Effector CD8-positive, alpha-beta T cell (primary cell): ENCODE results near the gene C3orf70.

ENCODE experiments used
- DNase-seq: peaks from one replicate; lab custom pipeline; 2025; lab: John Stamatoyannopoulos, UW
- total RNA-seq, 4 experiments: gene quantifications; one replicate each; lab custom pipeline; 2026; lab: John Stamatoyannopoulos, UW

C3orf70 gene, protein sequence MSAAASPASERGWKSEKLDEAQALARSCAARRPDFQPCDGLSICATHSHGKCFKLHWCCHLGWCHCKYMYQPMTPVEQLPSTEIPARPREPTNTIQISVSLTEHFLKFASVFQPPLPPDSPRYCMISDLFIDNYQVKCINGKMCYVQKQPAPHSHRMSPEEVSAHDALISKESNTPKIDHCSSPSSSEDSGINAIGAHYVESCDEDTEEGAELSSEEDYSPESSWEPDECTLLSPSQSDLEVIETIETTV
- 0 to 0.91 (median 0.04) reads per million in 4 experiments for total RNA-seq

DNA sequence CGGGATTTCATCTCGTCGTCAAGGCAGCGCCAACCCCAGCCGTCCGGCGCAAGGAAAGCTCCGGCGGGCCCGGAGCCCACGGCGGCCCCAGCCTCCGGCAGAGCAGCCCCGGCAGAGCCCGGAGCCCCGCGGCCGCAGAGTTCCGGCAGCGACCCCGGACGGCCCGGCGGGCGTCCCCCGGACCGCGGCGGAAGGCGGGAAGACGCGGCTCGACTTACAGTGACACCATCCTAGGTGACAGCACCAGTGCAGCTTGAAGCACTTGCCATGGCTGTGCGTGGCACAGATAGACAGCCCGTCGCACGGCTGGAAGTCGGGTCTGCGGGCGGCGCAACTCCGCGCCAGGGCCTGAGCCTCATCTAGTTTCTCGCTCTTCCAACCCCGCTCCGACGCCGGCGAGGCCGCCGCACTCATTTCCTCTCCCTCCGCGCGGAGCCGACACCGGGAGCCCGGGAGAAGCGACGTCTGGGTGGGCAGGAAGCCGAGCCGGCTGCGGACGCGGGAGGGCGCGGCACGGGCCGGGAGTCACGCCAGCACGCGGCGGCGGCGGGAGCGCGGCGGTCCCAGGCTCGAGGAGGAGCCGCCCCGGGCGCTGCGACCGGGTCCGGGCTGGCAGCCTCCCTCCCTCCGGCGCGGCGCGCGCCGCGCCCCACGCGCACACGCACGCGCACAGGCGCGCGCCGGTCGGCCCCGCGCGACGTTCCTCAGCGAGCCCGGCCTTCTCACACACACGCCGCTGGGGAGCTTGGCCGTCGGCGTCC lies at the start of gene C3orf70:
Gene C3orf70, minus strand, starts transcription at position 651 of the 761 bp plus-strand sequence. Its CDS starts 237 bp downstream, at position 414.
- DNase-seq = no peak

DNA sequence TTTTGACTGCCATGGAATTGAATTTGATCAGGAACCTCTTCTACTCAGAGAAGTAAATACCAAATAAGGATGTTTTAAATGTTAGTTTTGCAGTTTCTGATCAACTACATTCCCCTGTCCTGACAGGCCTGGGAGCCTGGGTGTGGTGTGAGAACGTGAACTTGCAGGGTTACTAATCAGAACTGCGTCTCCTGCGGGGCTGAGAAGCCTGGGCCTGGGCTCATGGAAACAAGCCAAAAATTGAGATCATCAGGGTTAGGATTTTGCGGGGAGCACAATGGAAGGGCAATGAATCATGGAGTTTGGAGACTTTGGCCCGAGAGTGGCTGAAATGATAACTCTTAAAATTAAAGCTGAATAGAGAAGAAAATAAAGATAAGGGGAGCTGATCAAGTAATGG lies 47.8 kb upstream of the C3orf70 start:
- no peak for DNase-seq

DNA sequence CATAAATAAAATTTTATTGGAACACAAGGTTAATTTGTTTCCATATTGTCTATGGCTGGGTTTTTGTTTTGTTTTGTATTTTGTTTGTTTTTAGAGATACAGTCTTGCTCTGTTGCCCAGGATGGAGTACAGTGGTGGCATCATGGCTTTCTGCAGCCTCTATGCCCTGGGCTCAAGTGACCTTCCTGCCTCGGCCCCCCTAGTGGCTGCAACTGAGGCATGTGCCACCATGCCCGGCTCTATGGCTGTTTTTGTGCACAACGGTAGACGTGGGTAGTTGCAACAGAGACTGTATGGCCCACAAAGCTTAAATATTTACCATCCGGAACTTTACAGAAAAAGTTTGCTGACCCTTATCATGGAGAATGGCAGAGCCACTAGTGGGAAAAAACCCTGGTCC lies 46.8 kb upstream of the C3orf70 start:
- DNase-seq = no peak

DNA sequence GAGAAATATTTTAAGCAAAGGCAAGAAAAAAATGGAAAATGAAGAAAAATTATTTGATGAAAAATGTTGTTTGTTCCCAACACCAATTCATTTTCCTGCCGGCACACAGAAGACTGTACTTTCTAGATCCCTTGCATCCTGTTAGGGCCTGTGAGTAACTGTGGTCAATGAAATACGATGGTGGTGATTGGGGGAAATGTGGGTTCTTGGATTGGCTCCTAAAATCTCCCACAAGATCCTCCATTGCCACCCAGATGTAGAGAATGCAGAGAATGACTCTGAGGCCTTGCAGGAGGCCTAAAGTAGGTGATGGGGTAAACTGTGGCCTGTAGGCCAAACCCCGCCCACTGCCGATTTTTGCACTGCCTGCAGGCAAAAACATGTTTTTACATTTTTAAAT lies 46.3 kb upstream of the C3orf70 start:
- DNase-seq = no peak

DNA sequence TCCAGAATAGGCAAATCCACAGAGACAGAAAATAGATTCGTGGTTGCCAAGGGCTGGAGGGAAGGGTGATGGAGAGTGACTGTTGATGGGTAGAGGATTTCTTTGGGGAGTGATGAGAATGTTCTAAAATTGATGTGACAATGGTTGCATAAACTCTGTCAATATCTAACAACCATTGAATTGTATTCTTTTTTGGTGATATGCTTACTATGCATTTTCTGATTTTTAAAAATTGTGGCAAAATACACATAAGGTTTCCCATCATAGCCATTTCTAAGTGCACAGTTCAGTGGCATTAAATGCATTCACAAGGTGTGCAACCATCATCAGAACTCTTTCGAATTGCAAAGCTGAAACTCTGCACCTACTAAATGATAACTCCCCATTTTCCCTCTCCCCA lies 44.2 kb upstream of the C3orf70 start:
- DNase-seq = no peak

DNA sequence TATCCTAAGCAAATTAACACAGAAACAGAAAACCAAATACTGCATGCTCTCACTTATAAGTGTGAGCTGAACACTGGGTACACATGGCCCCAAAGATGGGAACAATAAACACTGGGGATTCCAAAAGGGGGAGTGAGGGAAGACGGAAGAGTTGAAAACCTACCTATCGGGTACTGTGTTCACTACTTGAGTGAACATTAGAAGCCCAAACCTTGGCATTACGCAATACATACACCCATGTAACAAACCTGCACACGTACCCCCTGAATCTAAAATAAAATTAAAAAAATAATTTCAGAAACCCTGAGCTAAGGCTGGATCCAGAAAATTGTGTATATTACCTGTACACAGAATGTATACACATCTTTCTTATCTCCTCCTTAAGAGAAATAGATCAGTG lies 42.8 kb upstream of the C3orf70 start:
- no peak for DNase-seq

DNA sequence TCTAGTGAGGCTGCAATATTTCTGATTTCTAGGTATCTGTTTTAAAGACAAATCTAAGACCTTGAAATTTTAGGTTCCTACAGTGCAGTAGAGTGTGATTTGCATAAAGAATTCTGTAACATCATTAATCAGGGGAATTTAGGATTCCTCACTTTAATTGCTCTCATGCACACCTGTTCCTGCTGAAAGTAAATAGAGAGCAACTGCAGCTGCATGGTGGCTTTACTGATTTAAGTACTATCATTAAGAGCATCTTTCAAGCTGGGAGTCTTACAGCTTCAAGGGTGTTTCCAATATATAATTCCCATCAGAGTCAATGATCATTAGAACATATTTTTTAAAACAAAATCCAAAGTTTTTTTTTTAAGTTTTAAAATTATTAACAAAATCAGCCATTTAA lies 36.0 kb upstream of the C3orf70 start:
- no peak for DNase-seq

DNA sequence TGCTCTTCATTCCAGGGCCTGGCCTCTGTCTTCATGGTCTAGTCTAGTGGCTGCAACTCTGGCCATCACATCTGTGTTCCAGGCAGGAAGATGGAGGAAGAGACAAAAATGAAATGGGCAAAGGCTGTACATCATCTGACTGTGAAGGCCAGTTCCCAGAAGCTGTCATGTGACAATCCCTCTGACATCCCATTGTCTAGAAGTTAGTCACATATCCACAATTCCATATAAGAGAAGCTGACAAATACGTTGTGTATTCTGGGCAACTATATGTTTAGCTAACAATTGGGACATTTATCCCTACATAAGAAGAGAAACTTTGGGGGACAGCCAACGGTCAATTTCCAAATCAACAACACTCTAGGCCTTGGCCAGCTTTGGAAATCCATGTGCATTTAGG lies 34.5 kb upstream of the C3orf70 start:
- DNase-seq = no peak

DNA sequence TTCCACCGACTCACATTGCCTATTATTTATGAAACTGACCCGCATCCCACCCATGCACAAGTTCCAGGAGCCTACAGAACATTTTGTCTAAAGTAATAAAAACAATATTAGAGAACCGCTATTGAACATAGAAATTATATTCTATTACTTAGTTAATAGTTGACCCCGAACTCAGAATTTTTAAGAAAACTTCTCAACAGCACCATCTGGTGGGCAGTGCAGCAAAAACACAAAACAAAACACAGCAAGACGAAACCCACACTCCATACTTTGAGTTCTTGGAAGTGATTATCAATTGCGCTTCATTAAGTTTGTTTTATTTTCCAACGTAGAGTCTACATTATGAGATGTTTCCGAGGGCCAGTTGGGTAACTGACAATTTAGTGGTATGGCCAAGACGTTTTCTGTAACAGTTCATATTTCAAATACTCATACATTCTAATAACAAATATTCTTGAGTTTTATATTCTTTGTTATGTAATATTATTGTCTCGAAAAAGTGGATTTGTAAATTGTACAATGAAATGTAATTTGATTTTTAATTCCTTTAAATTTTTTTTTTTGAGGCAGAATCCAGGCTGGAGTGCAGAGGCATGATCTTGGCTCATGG lies 24.0 kb upstream of the C3orf70 start:
- DNase-seq = no peak

DNA sequence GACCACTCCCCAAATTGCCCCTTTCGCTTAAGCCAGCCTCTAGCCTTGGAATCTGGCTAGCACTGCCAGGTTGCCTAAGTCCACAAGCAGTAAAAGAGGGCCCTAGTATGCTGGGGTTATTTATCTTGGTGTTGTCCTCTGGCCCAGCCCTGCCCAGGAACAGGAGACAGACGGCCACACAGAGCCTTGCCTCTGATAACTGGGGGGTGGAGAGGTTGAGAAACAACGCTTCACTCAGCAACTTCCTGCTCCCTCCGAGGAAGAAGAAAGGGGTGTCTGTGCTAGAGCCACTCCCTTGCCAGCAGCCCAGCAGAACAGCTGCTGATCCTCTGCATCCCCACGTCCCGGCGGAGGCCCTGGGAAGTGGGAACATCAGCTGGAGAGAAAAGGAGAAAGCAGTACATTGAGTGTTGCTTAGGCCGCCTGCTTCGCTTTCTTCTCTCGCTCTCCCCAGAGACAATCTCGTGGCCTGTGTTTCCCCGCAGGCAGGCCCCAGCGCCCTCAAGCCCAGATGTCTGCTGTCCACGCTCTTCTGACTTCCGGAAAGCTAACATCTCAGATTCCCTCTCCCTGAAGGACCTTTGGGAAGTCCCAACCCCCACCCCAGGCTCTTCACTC lies 22.6 kb upstream of the C3orf70 start:
- DNase-seq = no peak

DNA sequence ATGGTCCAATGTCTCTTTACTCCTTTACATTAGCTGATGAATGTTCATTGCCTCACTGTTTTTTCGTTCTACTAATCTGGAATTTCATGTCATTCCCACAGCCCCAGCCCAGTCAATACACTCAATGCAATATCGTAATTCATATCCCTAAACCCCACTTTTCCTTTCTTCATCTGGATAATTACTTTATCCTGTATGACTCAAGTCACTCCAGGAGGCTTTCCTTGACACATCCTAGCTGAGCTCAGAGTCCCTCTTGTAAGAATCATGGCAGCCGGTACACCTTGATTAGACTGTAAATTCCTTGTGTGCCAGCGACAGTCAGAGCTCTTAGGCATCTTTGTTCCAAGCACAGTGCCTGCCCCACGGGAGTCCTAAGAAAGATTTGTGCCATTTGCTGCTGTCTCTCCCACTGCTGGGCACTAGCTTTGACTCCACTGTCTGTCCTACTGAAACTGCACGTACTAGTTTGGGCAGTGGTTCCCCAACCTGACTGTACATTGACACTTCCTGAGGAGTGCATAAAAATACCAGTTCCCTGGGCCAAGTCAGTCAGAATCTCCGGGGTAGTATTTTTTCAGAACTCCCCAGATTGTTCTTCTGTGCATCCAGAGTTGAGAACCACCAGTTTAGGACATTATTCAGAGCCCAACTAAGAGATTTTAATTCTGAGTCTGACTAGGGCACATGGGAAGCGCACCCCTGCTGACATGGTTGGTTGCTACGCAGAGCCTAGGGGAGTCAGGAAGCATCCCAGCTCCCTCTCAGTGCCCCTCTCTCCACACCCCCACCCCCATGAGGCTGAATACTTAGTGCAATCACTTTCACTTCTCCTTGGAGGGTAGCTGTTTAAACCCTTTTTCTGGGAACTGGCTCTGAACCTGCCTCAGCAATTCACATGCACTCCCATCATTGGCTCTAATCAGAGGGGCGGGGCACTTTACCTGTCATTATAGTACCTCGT lies 19.5 kb upstream of the C3orf70 start:
- no peak for DNase-seq

DNA sequence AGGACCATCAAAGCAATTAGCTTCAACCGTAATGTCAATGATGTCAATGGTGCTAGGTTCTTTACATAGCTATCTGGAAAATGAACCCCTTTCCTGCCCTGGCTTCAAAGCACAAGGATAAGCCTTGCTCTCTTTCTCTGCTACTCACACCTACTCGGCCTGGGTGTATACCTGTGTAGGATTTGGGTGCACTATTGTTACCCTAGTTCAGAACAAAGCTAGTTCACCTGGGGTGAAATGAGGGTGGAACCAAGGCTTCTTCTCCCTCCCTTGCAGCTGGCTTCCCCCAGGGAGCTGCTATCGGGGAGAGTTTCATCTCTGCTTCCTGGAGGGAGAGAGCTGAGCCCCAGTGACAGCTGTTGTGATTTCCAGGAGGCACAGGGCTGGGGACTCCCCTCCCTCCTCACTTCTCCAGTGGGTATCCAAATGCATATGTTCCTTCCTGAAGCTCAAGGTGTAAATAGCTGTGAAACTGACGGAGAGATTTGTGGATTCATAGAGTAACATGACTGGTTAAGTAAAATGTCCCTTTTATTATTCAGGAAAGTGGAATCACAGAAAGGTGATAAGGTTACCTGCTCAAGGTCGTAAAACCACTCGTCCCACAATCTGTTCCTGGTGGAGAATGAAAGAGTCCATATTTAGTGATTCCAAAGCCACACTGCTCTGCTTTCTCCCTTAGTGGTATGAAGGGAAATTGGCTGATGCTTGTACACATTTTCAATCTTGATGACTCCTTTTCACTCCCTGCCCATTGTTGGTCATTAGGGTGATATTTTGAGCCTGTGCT lies 11.8 kb upstream of the C3orf70 start:
- no peak for DNase-seq

DNA sequence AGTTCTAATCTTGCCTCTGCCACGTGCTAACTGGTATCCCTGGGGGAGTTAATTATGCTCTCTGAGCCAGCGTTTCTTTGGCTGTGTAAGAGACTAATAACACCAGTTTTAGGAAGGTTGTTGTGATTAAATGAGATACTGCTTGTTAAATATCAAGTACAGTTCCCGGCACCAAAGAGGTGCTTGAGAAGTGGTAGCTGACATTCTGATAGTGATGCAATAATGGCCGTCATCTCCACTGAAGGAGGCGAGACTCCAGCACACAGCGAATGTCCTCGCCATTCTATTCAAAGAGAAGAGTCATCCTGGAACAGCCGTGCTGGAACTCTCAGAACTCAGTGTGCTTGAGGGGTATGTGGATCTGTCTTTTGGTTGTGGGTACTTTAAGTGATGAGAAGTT lies 9.8 kb upstream of the C3orf70 start:
- DNase-seq = no peak

DNA sequence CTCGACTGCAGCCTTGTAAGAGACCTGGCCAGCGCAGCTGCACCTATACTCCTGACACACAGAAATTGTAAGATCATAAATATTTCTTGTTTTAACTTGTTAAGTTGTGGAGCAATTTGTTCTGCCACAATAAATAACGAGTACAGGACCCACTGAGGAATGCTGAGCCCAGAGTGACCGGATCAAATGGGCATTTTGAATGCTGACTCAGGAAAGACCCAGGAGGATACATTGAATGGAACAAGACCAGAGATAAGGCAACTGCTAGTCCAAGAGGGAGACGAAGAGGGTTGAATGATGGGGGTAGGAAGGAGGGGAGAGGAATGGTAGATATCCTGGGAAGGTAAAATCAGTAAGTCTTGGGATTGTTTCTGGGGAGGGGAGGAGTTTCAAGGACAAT lies 8.9 kb upstream of the C3orf70 start:
- no peak for DNase-seq

DNA sequence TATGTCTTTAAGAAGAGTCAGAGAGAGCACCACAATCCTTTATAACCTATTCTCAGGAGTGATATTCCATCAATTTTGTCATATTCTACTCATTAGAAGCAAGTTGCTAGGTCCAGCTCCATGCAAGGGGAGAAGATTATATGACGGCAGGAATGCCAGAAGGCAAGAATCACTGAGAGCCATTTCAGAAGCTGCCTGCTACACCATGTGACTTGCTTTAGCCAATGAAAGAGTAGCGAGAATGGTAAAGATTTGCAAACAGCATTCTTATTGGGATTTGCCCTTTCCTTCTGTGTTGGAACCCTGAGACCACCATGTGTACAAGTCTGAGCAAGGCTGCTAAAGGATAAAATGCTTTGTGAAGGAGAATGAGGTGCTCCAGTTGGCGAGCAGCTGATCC lies 4.5 kb upstream of the C3orf70 start:
- no peak for DNase-seq

DNA sequence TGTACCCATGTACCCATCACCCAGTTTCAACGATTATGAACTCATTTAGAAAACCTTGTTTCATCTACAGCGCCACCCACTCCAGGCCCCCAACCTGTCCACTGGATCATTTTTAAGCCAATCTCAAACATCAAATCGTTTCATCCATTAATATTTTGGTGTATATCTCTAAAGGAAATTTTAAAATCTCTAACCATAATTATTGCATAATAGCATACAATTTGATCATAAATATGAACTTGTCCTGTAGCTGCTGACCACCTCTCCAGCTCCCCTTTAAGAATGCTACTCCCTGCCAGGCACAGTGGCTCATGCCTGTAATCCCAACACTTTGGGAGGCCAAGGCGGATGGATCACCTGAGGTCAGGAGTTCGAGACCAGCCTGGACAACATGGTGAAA lies 2.8 kb upstream of the C3orf70 start:
- no peak for DNase-seq

DNA sequence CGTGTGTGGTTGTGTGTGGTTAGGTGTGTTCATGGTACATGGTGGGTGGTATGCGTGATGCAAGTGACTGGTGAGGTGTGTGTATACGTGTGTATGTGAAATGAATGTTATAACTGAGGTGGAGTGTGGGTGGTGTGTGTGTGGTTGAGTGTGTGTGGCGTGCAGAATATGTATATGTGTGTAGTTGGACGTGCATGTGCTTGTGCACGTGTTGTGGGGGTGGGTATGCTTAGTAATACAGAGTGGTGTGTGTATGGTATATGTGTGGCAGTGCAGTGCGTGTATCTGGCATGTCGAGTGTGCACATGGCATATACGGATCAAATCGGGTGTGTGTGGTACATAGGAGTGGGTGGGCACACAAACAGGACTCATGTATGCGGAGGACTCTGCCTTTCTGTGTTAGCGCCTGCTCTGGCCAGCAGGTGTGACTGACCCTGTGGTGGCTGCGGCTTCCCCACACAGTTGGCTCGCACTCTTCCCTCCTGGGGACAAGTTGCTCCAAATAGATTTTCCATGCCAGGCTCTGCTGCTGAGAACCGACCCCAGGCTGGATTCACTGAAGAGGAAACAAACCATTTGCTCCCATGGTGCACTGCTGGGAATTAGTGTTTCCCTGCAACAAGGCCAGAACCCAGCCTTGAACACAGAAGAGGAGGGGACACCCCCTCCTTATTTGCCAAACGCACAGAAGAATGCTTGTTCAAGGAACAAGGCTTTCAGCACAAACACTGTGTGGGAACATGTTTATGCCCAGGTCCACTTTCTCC lies 1.2 kb upstream of the C3orf70 start:
- no peak for DNase-seq

DNA sequence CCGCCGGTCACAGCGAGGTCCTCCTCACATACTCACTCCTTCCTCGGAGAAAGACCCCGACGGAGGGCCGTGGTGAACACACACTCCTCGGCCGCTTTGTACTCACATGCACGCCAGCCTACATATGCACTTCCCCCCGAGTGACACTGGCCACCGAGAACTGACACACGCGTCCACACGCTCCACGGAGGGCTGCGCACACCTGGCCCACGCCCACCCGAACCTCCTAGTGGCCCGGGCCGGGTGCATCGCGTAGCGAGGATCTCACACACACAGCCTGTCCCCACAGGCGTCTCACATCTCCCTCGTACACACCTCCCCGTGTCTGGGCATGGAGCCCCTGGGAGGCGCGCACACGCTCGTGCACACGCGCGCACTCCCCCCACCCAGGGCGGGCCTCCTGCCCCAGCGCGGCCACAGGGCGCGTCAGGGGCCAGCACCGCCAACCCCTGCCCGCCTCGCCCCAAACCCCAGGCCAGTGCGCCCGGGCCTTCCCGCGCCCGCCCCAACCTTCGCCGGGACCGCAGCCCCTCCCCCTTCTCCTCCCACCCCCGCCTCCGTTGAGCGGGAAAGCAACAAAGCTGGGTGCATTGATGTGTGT lies 411 bp upstream of the C3orf70 start:
- no peak for DNase-seq

DNA sequence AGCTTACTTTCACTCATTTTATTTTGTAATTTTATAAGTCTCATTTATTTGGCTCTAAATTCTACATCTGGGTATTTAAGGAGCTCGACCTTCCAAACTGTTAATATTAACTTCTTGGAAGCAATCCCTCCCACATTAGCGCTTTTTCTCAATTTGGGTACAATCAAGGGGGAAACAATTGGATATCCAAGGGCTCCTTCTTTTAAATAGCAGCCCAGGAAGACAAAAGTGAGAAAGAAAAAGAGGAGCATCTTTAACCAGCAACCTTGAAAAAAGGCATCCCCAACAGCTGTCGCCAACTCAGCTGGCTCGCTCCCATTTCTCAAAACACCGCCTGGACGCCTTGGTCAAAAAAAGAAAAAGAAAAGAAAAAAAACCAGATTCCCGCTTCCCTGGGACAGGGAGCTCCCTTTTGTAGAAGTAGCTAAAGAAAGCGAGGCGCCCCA lies 873 bp downstream of the C3orf70 start:
- no peak for DNase-seq
